Ramos (cell line): ENCODE data around the gene SLC12A4.
"Not testable (repeated sequence)": the region's sequence is repeated elsewhere in the genome, so short reads cannot be mapped to it uniquely, and the experiment has no call there.

Experiments used
- in situ Hi-C: fragments of 300-500 bp; cut with MboI; formaldehyde crosslinking; loops from one replicate; pipeline ENCODE4 v1.14.3; 2022; ENCODE audit warnings: low sequenced_read_pairs; ENCODE audit not compliant: unreplicated experiment

SLC12A4 gene

DNA sequence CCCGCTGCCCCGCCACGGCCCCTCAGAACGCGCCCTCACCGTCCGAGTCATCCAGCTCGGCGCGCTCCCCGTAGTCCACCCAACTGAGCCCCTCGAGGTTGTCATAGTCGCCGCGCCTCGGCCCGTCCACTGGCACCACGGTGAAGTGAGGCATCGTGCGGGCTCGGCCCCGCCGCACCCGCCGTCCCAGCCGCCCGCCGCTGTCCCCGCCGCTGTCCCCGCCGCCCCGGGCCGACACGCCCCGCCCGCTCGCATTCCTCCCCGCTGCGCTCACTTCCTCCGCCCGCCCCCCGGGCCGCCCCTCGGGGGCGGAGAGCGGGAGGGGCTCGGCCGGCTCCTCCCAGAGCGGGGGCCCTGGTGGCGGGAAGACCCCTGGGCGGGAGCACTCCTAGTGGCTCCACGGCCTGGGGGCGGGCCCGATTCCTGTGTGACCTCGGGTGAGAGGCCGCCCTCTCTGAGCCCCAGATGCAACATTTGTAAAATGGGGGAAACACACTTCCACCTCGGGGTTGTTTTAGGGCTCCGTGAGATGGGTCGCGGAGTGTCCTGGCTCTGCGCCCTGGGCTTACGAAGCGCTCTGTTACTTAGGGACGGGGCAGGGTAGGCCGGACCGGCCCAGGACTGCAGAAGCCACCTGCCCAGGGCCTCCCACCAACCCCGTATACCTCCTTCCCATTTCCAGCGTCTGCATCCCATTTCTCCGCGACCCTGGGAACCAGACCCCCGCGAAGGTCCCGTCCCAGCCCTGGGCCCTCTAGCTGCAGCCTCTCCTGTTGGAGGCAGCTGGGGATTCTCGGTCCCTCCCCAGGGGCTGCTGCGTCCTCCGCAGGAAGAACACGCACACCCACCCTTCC lies at the start of gene SLC12A4:
Gene SLC12A4, minus strand, starts transcription at position 238 of the 854 bp plus-strand sequence. Its CDS starts 84 bp downstream, at position 154.
- in situ Hi-C loops = no loop called here

DNA sequence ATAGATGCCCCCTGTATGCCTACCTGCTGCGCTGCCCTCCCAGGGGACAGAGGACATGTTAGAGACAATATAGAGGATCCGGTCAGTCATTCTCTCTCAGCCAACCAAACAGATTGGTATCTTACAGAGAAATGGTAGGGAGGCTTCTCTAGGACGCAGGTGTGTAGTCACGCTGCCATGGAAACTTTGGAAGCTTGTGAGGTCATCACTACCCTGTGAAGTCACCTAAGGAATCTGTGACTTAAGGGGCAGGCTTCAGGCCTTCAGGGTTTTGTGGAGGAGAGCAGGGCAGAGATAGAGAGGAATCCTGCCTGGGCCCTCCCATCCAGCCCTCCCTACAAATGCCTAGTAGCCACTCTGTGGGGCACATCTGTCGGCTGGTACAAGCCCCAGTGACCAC lies 47.2 kb upstream of the SLC12A4 start, which contains the start of gene DPEP2NB:
Gene DPEP2NB, minus strand, starts transcription at position 231 of the 400 bp plus-strand sequence. Its CDS starts 141 bp downstream, at position 90.
- in situ Hi-C loops = no loop called here

DNA sequence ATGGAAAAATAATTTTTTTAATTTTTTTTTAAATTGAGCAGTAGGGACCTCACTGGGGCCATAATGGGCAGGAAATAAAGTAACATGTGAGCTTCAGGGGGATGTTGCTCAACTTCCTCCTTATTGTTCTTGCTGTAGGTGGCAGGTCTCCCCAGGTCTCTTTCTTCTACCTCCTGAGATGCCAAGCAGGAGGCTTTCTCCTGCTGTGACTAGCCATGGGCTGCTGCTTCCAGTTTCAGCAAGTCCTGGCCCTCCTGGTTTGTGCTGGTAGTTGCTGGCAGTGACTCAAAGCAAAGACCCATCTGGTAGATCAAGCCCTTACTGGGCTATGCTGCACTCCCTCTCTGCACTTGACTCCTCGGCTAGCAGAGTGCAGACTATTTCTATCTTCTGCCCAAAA lies 45.0 kb upstream of the SLC12A4 start:
- in situ Hi-C loops = no loop called here

DNA sequence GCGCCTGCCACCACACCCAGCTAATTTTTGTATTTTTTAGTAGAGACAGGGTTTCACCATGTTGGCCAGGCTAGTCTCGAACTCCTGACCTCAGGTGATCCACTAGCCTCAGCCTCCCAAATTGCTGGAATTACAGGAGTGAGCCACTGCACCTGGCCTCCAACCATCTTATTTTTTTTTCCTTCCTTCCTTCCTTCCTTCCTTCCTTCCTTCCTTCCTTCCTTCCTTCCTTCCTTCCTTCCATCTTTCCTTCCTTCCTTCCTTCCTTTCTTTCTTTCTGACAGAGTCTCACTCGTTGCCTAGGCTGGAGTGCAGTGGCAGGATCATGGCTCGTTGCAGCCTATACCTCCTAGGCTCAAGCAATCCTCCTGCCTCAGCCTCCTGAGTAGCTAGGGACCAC lies 41.4 kb upstream of the SLC12A4 start:
- in situ Hi-C loops = not testable (repeated sequence)

DNA sequence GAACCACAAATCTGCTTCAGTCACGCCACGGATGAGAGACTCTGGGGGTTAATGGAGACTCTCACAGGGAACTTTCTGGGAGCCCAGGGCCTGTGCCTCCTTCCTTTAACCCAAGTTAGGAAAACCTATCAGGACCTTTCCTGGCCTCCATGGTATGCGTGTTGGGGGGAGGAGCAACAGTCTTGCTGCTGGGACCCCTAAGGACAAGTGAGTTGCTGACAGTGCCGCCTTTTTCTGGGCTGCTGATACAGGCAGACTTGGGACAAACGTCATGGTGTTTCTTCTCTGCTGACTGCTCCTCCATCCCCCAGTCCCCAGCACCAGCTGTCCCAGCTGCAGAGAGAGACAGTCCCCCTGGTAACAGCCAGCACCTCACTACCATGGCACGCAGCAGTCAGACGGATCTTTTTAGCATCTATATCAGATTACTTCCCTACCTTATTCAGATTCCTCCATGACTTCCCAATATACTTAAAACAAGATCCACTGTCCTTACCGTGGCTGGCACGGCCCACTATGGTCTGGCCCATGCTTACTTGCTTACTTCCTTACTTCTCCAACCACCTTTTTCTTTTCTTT lies 40.8 kb upstream of the SLC12A4 start:
- in situ Hi-C loops = no loop called here

DNA sequence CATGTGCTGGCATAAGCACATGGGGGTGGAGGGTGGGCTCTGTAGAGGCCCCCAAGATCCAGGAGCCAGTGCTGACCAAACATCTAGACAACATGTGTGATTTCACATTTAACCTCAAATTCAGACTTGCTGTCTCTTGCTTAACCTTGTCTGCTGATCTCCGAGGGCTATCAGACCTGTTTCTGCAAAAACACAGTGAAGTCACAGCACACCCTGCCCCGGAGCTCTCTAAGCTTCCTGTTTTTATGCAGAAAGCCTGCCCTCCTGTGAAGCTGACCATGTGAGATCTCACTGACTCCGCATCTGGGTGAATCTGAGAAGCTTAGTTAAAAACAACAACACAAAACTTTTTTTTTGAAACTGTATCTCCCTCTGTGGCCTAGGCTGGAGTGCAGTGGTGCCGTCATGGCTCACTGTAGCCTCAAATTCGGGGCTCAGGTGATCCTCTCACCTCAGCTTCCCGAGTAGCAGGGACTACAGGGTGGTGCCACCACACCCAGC lies 37.4 kb upstream of the SLC12A4 start:
- in situ Hi-C loops = no loop called here

DNA sequence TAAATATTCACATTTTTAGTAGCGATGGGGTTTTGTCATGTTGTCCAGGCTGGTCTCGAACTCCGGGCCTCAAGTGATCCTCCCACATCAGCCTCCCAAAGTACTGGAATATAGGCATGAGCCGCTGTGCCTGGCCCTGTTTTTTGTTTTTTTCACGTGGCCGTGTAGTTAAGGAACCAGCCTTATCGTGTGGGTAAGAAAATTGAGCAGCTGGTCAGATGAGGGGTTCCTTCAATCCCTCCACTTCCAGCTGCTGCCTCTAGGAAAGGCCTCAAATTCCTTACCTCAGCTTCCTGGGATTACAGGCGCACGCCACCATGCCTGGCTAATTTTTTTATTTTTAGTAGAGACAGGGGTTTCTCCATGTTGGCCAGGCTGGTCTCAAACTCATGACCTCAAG lies 36.8 kb upstream of the SLC12A4 start:
- in situ Hi-C loops = no loop called here

DNA sequence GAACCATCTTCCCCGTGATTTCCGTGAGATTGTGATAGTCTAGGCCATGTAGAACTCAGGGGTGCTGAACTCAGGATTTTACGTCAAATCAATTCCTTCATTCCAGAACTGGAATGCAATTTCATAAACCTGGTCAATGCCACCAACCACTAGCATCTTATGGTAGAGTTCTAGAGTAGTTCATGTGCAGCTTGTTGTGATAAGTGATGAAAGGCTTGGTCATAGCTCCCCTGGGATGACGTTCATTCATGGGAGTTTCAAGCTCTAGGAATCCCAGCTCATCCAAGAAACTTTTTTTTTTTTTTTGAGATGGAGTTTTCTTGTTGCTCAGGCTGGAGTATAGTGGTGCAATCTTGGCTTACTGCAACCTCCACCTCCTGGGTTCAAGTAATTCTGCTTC lies 34.6 kb upstream of the SLC12A4 start:
- in situ Hi-C loops = no loop called here

DNA sequence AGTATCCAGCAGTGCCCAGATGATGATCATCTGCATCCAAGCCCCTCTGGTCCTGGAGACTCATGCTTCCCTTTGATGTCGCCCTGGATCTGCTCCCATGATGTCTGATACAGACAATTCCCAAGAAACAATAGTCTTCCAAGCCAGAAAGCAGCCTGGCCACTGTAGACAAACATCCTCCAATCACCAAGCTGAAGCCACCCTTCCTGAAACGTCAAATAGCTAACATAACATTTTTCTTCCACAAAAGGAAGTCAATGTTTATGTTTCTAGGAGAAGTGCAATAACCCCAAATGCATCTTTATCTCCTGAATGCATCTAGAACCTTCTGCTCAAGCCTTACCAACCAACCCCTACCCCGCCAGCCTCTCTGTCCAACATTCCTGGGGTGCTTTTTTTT lies 32.0 kb upstream of the SLC12A4 start:
- in situ Hi-C loops = no loop called here

DNA sequence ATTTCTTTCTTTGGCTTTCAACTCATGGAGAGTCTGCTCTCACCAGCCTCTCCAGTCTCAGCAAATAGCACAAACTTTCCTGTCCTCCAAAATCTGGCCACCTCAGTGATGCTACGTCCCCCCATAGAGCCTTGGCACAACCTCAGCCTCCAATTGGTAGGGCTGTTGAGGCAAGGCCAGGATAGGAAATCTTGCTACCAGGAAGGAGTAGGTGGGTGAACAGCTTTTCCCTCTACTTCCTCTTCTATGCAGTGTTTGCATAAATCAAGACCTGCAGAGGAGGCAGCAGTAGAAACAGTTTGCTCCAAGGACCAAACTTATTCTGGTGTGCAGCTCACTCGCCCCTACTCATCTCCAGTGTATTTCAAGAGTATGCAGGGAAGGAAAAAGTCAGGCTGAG lies 31.5 kb upstream of the SLC12A4 start:
- in situ Hi-C loops = loop anchor here (10.0 kb wide), 1 partner anchor 235 kb away; the partner anchor contains the start of gene ESRP2

DNA sequence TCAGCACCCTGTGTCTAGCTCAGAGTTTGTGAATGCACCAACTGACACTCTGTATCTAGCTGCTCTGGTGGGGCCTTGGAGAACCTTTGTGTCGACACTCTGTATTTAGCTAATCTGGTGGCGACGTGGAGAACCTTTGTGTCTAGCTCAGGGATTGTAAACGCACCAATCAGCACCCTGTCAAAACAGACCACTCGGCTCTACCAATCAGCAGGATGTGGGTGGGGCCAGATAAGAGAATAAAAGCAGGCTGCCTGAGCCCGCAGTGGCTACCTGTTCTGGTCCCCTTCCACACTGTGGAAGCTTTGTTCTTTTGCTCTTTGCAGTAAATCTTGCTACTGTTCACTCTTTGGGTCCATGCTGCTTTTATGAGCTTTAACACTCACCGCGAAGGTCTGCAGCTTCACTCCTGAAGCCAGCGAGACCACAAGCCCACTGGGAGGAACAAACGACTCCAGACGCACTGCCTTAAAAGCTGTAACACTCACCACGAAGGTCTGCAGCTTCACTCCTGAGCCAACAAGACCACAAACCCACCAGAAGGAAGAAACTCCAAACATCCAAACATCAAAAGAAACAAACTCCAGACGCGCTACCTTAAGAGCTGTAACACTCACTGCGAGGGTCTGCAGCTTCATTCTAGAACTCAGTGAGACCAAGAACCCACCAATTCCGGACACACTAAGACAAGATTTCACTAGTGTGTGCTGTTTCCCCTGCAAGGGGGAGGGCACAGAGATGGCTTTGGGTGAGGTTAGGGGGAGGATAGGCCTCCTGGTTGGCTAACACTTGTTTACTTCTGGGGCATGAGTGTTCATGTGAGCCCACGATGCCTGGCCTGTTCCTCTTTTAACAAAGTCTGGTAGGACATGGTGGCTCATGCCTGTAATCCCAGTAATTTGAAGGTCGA lies 30.6 kb upstream of the SLC12A4 start, which contains the start of gene DPEP2:
Gene DPEP2, minus strand, starts transcription at position 706 of the 910 bp plus-strand sequence. CDS start 6,272 bp downstream, outside the sequence.
- in situ Hi-C loops = loop anchor here (10.0 kb wide), 1 partner anchor 236 kb away; the partner anchor contains the start of gene ESRP2

DNA sequence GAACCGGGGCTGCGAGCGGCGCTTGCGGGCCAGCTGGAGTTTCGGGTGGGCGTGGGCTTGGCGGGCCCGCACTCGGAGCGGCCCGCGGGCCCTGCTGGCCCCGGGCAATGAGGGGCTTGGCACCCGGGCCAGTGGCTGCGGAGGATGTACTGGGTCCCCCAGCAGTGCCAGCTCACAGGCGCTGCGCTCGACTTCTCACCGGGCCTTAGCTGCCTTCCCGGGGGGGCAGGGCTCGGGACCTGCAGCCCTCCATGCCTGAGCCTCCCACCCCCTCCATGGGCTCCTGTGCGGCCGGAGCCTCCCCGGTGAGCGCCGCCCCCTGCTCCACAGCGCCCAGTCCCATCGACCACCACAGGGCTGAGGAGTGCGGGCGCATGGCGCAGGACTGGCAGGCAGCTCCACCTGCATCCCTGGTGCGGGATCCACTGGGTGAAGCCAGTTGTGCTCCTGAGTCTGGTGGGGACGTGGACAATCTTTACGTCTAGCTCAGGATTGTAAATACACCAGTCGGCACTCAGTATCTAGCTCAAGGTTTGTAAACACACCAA lies 29.9 kb upstream of the SLC12A4 start:
- in situ Hi-C loops = loop anchor here (10.0 kb wide), 1 partner anchor 236 kb away; the partner anchor contains the start of gene ESRP2

DNA sequence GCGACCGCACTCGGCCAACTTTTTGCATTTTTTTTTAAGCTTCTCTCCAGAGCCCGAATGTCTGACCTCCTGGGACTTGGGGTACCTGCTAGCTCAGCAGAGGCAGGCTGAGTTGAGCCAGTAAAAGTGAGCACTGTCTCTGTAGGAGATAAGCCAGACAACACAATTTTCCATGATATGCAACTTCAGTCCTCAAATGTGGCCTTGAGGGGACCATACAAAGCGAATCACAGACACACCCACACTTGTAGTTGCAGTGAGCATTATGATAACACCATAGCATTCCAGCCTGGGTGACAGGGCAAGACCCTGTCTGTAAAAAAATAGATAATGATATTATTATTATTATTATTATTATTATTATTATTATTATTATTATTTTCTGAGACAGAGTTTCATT lies 28.2 kb upstream of the SLC12A4 start:
- in situ Hi-C loops = loop anchor here (10.0 kb wide), 1 partner anchor 238 kb away; the partner anchor contains the start of gene ESRP2

DNA sequence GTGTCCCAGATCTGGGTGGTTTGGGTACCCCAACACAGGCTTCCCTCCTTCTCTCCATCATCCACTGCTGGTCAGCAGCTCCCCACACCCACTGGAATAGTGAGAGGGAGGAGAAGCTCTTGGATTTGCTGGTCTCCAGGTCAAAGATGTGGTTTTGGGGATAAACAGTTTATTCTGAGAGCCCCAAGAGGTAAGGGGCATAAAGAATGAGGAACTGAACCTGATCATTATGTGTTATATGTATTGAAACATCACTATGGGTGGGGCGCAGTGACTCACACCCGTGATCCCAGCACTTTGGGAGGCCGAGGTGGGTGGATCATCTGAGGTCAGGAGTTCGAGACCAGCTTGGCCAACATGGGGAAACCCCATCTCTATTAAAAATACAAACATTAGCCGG lies 27.0 kb upstream of the SLC12A4 start:
- in situ Hi-C loops = loop anchor here (10.0 kb wide), 1 partner anchor 239 kb away; the partner anchor contains the start of gene ESRP2

DNA sequence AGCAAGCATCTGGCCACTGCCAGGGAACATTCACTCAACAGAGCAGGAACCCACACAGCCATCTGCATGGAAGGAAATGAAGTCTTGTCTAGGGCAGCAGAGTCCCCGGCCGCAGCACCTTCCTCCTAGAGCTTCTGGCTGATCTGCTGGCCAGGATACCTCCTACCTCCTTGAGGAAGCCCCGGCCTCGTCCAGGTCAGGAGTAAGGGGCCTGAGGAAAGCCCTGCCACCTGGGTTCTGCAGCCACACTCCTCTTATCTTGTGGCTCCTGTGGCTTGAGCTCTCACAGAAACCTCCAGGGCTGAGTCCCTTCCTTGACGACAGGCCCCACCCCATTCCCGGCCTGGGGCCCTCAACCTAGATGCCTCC lies 25.6 kb upstream of the SLC12A4 start:
- in situ Hi-C loops = loop anchor here (10.0 kb wide), 1 partner anchor 241 kb away; the partner anchor contains the start of gene ESRP2

DNA sequence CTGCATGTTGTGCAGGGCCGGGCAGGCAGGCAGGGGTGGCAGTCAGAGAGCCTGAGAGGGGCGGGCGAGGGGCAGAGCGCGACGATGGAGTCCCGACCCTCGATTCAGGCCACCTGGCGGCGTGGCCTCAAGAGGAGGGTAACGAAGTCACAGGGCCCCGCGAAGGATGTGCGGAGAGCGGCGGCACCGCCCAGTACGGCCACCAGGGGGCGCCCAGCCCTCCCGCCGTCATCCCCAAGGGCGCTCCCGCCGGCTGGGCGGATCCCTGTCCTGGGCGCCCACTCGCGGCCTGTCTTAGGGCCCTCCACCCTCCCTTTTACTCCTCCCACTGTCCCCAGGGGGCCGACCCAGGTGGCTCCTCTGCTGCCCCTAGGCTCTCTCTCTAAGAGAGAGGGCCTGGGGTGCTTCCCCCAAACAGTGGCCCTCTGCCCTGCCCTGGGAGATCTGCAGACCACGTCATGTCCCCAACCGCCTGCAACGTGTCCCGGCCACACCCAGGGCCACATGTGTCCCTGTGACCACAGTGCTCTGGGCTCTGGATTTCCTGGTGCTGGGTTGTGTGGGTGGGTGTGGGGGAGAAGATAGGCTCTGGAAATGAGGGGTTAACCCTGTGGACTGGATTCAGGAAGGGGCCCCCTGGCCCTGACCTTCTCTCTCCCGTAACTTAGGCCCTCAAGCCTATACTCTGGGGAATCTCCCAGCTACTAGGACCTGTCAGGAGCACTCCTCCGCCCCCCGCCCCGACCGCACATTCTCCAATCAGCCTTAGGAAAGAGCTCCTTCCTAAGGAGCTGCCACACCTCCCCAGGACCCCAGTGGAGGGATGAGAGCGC lies 25.0 kb upstream of the SLC12A4 start:
- in situ Hi-C loops = loop anchor here (10.0 kb wide), 1 partner anchor 241 kb away; the partner anchor contains the start of gene ESRP2

DNA sequence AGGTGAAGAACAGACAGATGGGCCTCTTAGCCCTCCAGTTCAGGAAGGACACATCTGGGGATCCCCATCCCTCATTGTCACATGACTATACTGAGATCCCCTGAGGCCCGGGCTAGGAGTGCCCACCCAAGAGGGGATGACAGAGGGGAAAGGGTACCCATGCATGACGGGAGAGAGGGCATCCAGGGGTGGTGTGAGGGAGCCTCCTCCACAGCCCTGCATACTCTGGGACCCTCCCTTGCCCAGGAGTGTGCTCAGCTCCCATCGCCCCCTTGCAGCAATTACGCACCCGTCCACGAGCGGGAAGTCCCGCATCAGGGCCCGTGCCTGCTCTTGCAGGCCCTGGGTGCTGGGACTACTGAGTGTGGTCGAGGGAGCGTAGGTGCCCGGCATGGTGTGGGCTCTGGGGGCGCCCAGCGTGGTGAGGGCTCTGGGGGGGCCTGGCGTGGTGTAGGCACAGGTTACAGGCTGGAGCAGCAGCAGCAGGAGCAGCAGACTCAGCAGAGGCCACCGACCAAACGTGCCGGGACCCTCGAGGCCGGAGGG lies 24.3 kb upstream of the SLC12A4 start:
- in situ Hi-C loops = loop anchor here (10.0 kb wide), 1 partner anchor 242 kb away; the partner anchor contains the start of gene ESRP2

DNA sequence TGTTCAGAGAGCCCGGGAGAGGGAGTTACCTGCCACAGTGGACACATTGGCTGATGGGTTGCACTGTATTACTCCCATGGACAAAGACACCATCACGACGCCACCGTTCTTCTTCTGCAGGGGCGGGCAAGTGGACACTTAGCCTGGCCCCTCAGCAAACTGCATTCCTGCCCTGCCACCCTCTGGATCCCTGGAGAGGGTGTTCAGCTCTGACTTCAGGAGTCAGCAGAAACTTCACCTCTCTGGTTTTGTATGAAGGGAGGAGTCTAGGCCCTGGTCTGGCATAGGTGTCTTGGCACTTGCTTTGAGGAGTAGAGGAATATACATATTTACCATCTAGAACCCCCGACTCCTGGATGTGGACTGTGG lies 21.6 kb upstream of the SLC12A4 start:
- in situ Hi-C loops = loop anchor here (10.0 kb wide), 1 partner anchor 245 kb away; the partner anchor contains the start of gene ESRP2
